Measurements from ENCODE around the gene ADK.

DNA sequence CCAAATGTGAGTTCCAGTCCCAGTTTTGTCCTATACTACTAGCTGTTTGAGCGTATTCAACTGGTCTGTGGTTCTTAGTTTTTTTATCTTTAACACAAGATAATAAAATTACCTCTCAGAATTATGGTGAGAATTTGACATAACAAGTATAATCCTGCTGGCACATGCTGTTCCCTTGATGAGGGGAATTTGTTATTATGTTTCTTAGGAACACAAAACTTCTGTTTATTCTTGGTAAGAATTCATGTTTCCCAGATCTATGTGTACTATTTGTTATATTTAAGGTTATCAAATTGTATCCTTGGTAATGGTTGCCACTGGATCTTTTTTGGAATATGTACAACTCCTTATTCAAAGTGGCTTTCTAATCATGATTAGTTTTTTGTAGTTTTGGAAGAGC is 335.6 kb downstream of the ADK start:
- TF ChIP-seq CTCF (conservative IDR thresholded peaks at IDR 0.05; ENCODE audit: low read length) (no peak), EZH2phosphoT487 (IDR thresholded peaks at IDR 0.05; ENCODE audit: borderline replicate concordance) (no peak)

All from Loucy (cell line).